Subcutaneous adipose tissue (tissue), 4 donors: Measurements from ENCODE around the gene NKX2-4. TPM values are rescaled to one million over a fixed set of nuclear protein-coding genes. Genes with fewer than 3 reads are reported as not detected.

ENCODE experiments used
- CTCF ChIP-seq: fragments of 450-650 bp; IDR thresholded peaks from one replicate; pipeline ENCODE4 v1.5.1; 2016; ENCODE audit warnings: low read depth, mild to moderate bottlenecking, control low read depth, antibody characterized with exemption, moderate library complexity
- total RNA-seq, 4 donors: library from RNA; depleted of rRNA; stranded (reverse); fragments of >200 nt; gene quantifications; one replicate each; pipeline ENCODE4 v1.1.0, GENCODE V29; 2016

Gene NKX2-4
- total RNA-seq, 4 donors from 2014 or later: not detected

GRCh38 chr20:21391972-21392352 is 5.4 kb downstream of the NKX2-4 start:
- TF ChIP-seq CTCF: no peak

- TF ChIP-seq CTCF: no peak
Measured at GRCh38 chr20:21391185-21391971, 5.9 kb downstream of the NKX2-4 start.

GRCh38 chr20:21390768-21391167 is 6.6 kb downstream of the NKX2-4 start:
- TF ChIP-seq CTCF: no peak

GRCh38 chr20:21389368-21389767 is 8.0 kb downstream of the NKX2-4 start:
- TF ChIP-seq CTCF: no peak

- TF ChIP-seq CTCF: no peak
Measured at GRCh38 chr20:21388566-21388965, 8.8 kb downstream of the NKX2-4 start.

GRCh38 chr20:21387528-21387927 is 9.8 kb downstream of the NKX2-4 start:
- TF ChIP-seq CTCF: no peak

- TF ChIP-seq CTCF: no peak
Measured at GRCh38 chr20:21386111-21386510, 11.2 kb downstream of the NKX2-4 start.
